ENCODE measurements around the gene OR6K6.

The OR6K6 gene

DNA sequence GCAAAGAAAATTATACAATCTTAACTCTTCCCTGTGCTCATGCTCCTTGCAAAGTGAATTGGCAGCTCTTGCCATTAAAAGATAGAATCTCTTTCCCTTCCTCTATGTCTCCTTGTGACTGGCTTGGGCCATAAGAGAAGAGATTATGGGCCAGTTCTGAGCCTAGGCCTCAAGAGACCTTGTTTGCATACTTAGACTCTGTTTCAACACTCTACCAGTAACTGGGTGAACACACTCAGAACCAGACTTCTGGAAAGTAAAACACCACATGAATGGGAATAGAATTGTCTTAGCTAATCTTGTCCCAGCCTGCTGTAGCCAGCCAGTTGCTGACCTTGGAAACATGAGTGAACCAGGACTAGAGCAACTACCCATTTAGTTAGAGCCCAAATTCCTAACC lies 18.7 kb upstream of the OR6K6 start:
- no peak for DNase-seq (ENCODE audit: low read depth)
- TF ChIP-seq, protein P1, sequence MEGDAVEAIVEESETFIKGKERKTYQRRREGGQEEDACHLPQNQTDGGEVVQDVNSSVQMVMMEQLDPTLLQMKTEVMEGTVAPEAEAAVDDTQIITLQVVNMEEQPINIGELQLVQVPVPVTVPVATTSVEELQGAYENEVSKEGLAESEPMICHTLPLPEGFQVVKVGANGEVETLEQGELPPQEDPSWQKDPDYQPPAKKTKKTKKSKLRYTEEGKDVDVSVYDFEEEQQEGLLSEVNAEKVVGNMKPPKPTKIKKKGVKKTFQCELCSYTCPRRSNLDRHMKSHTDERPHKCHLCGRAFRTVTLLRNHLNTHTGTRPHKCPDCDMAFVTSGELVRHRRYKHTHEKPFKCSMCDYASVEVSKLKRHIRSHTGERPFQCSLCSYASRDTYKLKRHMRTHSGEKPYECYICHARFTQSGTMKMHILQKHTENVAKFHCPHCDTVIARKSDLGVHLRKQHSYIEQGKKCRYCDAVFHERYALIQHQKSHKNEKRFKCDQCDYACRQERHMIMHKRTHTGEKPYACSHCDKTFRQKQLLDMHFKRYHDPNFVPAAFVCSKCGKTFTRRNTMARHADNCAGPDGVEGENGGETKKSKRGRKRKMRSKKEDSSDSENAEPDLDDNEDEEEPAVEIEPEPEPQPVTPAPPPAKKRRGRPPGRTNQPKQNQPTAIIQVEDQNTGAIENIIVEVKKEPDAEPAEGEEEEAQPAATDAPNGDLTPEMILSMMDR (conservative IDR thresholded peaks at IDR 0.05; ENCODE audit: control insufficient read depth, insufficient read depth, low read depth, low read length): no peak
- H3K4me3 ChIP-seq (ENCODE audit: control insufficient read depth, low read depth, low read length): no peak overlapping the region

DNA sequence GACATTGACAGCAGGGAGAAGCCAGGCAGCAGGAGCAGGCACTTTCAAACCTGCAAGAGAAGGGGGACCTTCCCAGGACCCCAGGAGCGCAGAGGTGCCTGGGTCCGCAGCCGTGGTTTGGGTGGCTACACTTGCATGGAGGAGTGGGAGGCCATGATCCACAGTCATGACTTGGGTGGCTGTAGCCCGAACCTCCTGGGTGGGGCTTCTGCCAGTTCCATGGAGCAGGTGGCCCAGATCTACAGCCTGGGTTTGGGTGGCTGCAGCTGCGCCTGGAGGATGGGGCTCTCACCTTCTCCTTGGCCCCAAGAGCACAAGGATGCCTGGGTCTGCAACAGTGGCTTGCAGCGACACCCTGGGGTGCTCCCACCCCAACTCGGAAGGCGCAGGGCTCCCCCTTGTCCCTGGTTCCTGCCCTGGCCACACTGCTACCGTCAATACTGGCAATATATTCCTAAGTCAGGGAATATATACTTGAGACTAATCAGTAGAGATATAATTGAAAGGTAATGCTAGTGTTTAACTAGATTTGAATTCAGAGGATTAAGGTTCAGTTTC lies 2.3 kb upstream of the OR6K6 start:
- TF ChIP-seq, protein P1 (conservative IDR thresholded peaks at IDR 0.05; ENCODE audit: control insufficient read depth, insufficient read depth, low read depth, low read length): no peak
- no peak for DNase-seq (ENCODE audit: low read depth)
- H3K4me3 ChIP-seq (ENCODE audit: control insufficient read depth, low read depth, low read length): no peak overlapping the region

DNA sequence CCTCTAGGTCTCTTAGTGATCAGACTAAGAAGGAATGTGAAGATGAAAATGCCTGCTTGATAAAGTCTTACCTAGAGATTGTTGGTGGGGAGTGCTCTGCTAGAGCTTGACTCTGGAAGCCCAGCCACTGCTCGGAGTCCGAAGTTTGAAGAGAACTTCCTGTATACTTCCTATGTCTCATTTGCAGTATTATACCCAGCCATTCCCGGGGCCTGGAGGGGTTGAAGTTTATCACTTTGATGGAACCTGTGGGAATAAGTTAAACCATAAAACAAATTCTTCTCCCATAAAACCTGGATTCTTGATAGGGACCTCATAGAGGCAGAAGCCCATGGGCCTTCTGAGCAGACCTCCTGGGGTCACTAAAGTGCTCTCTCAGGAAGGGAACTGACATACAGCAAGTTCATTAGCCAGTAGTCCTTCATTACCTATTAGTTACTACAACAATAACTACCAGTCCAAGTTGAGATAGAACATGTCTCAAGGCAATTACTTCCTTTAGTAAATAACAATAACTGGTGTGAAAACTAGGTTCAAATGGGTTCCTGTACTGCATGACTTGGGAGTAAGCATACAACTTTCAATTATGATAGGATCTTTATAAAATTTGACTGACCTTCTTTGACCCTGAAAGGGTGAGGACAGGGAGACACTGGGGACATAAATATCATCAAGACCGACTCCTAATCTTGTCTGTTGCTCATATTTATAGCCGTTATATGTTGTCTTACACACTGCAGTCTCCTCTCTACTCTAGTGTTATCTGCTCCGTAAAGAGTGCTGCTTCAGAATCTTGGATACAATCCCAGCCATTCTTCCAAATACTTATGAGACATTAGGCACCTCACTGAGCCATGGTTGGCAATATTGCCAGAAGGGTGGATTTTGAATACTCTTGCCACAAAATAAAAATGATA lies 17.7 kb downstream of the OR6K6 start, which contains the start of gene OR6N1:
TSS of gene OR6N1 (minus strand) at position 246 of the 917 bp plus-strand sequence. CDS start 5,513 bp downstream, outside the sequence.
- H3K4me3 ChIP-seq (ENCODE audit: control insufficient read depth, low read depth, low read length): no peak within 1 kb of the TSS
- TF ChIP-seq, protein P1 (conservative IDR thresholded peaks at IDR 0.05; ENCODE audit: control insufficient read depth, insufficient read depth, low read depth, low read length): no peak
- no peak for DNase-seq (ENCODE audit: low read depth)

DNA sequence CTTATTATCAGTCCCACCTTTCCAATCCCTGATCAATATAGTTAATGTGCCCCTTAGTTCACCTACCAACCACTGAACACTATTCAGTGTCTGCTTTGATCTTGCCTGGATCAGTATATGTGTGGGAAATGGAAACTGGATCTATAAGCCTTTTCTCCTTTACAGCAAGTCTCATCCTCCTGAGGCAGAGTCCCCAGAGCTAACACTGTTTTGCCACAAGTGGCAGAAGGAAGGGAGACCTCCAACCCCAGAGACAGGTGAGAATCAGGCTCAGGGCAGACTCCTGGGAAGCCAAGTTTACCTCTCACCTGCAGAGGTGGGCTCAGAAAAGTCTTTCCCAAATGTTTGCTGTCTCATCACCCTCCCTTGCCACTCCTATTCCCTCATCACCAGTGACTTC lies 26.6 kb downstream of the OR6K6 start, which contains the start of gene OR6N2:
TSS of gene OR6N2 (minus strand) at position 101 of the 400 bp plus-strand sequence. CDS start 3,569 bp downstream, outside the sequence.
- TF ChIP-seq, protein P1 (conservative IDR thresholded peaks at IDR 0.05; ENCODE audit: control insufficient read depth, insufficient read depth, low read depth, low read length): no peak
- DNase-seq (ENCODE audit: low read depth): no peak
- H3K4me3 ChIP-seq (ENCODE audit: control insufficient read depth, low read depth, low read length): no peak within 1 kb of the TSS

DNA sequence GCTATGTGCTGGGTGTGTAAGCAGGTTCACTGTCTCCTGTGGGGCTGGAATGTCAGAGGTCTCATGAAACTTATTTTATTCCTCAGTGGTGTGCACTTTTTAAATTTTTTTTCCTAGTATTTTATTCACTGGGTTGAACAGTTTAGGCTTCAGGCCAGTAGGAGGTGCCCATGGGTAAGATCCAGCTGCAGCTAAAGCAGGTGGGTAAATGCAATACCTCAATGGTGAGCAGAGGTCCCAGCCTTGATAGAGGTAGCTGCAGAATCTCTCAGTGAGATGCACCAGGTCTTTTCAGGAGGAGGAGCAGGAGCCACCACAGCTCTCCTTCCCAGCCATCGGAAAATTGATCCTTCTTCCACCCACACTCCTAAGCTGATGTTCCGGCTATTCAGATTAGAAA lies 39.1 kb downstream of the OR6K6 start:
- no peak overlapping the region for H3K4me3 ChIP-seq (ENCODE audit: control insufficient read depth, low read depth, low read length)
- DNase-seq (ENCODE audit: low read depth): no peak
- TF ChIP-seq, protein P1 (conservative IDR thresholded peaks at IDR 0.05; ENCODE audit: control insufficient read depth, insufficient read depth, low read depth, low read length): peak; percentile 10

DNA sequence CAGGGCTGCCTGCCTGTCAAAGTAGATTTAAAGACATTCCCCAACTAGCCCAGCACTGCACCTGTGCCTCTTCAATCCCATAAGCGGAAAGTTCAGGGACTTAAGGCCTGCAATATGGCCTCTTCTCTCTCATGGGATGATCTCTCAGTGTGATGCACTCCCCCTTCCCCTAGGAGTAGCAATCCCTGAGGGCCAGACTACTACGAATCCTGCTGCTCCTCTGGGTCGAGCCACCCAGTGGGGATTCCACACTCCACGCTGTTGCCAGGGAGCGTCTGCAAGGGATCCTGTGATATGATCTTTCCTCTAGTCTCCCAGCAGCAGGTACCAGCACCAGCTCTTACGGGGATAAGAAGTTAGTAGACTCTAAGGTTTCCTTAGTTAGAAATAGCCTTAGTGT lies 39.7 kb downstream of the OR6K6 start:
- H3K4me3 ChIP-seq (ENCODE audit: control insufficient read depth, low read depth, low read length): no peak overlapping the region
- no peak for DNase-seq (ENCODE audit: low read depth)
- TF ChIP-seq, protein P1 (conservative IDR thresholded peaks at IDR 0.05; ENCODE audit: control insufficient read depth, insufficient read depth, low read depth, low read length): no peak

Measured in fibroblast of mammary gland (primary cell).